Erythroblast (primary cell): Measurements from ENCODE around the gene PSMB7.

Experiments used
- GATA1 ChIP-seq: IDR thresholded peaks from 2 replicates; pipeline ENCODE4 v1.6.1; 2011; ENCODE audit warnings: low read depth, mild to moderate bottlenecking, control low read depth, low read length, moderate library complexity
- POLR2A ChIP-seq: IDR thresholded peaks from 2 replicates; pipeline ENCODE4 v1.6.1; 2011; ENCODE audit warnings: mild to moderate bottlenecking, low read length

GRCh38 chr9:124355039-124355940 lies 60.0 kb downstream of the PSMB7 start:
- TF ChIP-seq POLR2A (no peak), GATA1 (no peak)
